HG02885 (cell line): Measurements from ENCODE around the gene PIP5K1A.
A peak's percentile ranks its signal among the peaks of the same experiment; 100 is the strongest.
"Not testable (repeated sequence)": the region's sequence is repeated elsewhere in the genome, so short reads cannot be mapped to it uniquely, and the experiment has no call there.

ENCODE experiments used
- ATAC-seq: cut with Tn5 transposase; IDR thresholded peaks from one replicate; pipeline ENCODE4 v1.9.1; 2021; ENCODE audit warnings: mild to moderate bottlenecking; ENCODE audit not compliant: unreplicated experiment, poor library complexity

The PIP5K1A gene

GRCh38 chr1:151246786-151247185 lies 48.4 kb downstream of the PIP5K1A start:
- ATAC-seq = no peak

- peak; percentile 53 for ATAC-seq
These were observed 53.5 kb downstream of the PIP5K1A start for GRCh38 chr1:151251656-151252470.

GRCh38 chr1:151254217-151255213 lies 56.2 kb downstream of the PIP5K1A start, which contains the start of gene PSMD4:
Gene PSMD4 (plus strand): TSS chr1:151254734. CDS start chr1:151254783, 49 bp downstream.
- ATAC-seq = peak; percentile 93

GRCh38 chr1:151255381-151255780 lies 57.0 kb downstream of the PIP5K1A start:
- ATAC-seq = no peak

GRCh38 chr1:151259351-151259750 lies 61.0 kb downstream of the PIP5K1A start:
- ATAC-seq = no peak

GRCh38 chr1:151265446-151266236 lies 67.3 kb downstream of the PIP5K1A start:
- ATAC-seq = no peak

GRCh38 chr1:151266315-151266714 lies 68.0 kb downstream of the PIP5K1A start:
- no peak for ATAC-seq

- ATAC-seq = no peak
These were observed 68.5 kb downstream of the PIP5K1A start for GRCh38 chr1:151266821-151267220.

GRCh38 chr1:151267760-151268159 lies 69.4 kb downstream of the PIP5K1A start:
- no peak for ATAC-seq

- no peak for ATAC-seq
These were observed 75.6 kb downstream of the PIP5K1A start for GRCh38 chr1:151273924-151274466.

GRCh38 chr1:151275341-151275740 lies 77.0 kb downstream of the PIP5K1A start:
- not testable (repeated sequence) for ATAC-seq

- ATAC-seq = no peak
These were observed 78.9 kb downstream of the PIP5K1A start for GRCh38 chr1:151277249-151277648.

- ATAC-seq = peak; percentile 30
These were observed 83.0 kb downstream of the PIP5K1A start for GRCh38 chr1:151281225-151281968.

GRCh38 chr1:151281969-151282882 lies 83.9 kb downstream of the PIP5K1A start, which contains the start of gene ZNF687:
Gene ZNF687 (plus strand): TSS chr1:151282299. CDS start chr1:151286292, 3,993 bp downstream.
- peak; percentile 87 for ATAC-seq

GRCh38 chr1:151282883-151283725 lies 84.8 kb downstream of the PIP5K1A start:
- ATAC-seq = peak; percentile 7

GRCh38 chr1:151284013-151284577 lies 85.7 kb downstream of the PIP5K1A start:
- no peak for ATAC-seq
